Loucy (cell line): ENCODE data around the gene COMMD8.

Experiments used
- CTCF ChIP-seq: fragments of 200-600 bp; sonication (generic); conservative IDR thresholded peaks from 2 replicates; pipeline ENCODE4 v1.5.1; 2014; ENCODE audit warnings: mild to moderate bottlenecking, antibody characterized with exemption, low read length
- EZH2phosphoT487 ChIP-seq: fragments of 200-600 bp; IDR thresholded peaks from 2 replicates; pipeline ENCODE4 v1.6.1; 2018; ENCODE audit warnings: antibody characterized with exemption, mild to moderate bottlenecking, moderate library complexity, borderline replicate concordance

- TF ChIP-seq CTCF (no peak), EZH2phosphoT487 (no peak)
Measured at GRCh38 chr4:47478804-47479203, 15.3 kb upstream of the COMMD8 start.
